ENCODE results near the gene MYRIP.

Gene MYRIP

GRCh38 chr3:40012381-40012780, 203.0 kb downstream of the MYRIP start:
- H2AFZ ChIP-seq (ENCODE audit: low read length) = no peak overlapping the region
- no peaks in the 10 kb centered on the region for H3K9me3 ChIP-seq (replicated peaks in 1 of 2; ENCODE audit: control insufficient read depth in 2 of 2, insufficient read depth in 1 of 2, low read depth in 1 of 2, low read length in 2 of 2)
- no peak overlapping the region for H3K4ac ChIP-seq (ENCODE audit: low read length)
- H2BK120ac ChIP-seq (ENCODE audit: low read depth, low read length) = no peak overlapping the region
- no peaks in the 10 kb centered on the region for H3K27me3 ChIP-seq (ENCODE audit: control insufficient read depth in 3 of 3, insufficient read depth in 3 of 3, low read depth in 1 of 3, low read length in 3 of 3)
- no peak overlapping the region for H3K27ac ChIP-seq (replicated peaks; ENCODE audit: low read length)
- H2BK5ac ChIP-seq (ENCODE audit: low read length) = no peak overlapping the region
- no peak overlapping the region for H4K8ac ChIP-seq (ENCODE audit: low read depth, low read length)
- no peaks in the 10 kb centered on the region for H3K36me3 ChIP-seq (replicated peaks in 1 of 2; ENCODE audit: control insufficient read depth in 2 of 2, insufficient read depth in 2 of 2, low read length in 2 of 2)
- H3K4me1 ChIP-seq (ENCODE audit: control insufficient read depth in 2 of 2, insufficient read depth in 1 of 2, low read depth in 1 of 2, low read length in 2 of 2) = no peaks in the 10 kb centered on the region
- no peak for DNase-seq (ENCODE audit: low spot score)
- no peaks in the 10 kb centered on the region for H3K79me1 ChIP-seq (ENCODE audit: low read depth, low read length)
- no CpG with 5 or more reads among the region's 3 CpGs for WGBS, 2 donors (ENCODE audit: extremely low coverage in 2 of 2, insufficient read length in 2 of 2, insufficient replicate concordance in 1 of 2)
- H3K23ac ChIP-seq (ENCODE audit: low read depth, low read length, poor library complexity) = no peak overlapping the region
- H3K14ac ChIP-seq (ENCODE audit: low read length) = no peak overlapping the region
- no peak overlapping the region for H2BK15ac ChIP-seq (ENCODE audit: low read length)
- H2AK5ac ChIP-seq (ENCODE audit: low read depth, low read length) = no peak overlapping the region
- no peak overlapping the region for H3K9ac ChIP-seq (ENCODE audit: low read depth, low read length, poor library complexity)
- no peak overlapping the region for H4K91ac ChIP-seq (ENCODE audit: low read depth, low read length, poor library complexity)
- H3K4me3 ChIP-seq (ENCODE audit: low read length in 2 of 2) = no peak overlapping the region
- H3K4me2 ChIP-seq (ENCODE audit: insufficient read depth, low read length, poor library complexity, severe bottlenecking) = no peak overlapping the region
- H3K18ac ChIP-seq (ENCODE audit: low read length) = no peak overlapping the region
- H2BK12ac ChIP-seq (ENCODE audit: low read length) = no peak overlapping the region

GRCh38 chr3:40016391-40016790, 207.0 kb downstream of the MYRIP start:
- DNase-seq (ENCODE audit: low spot score) = no peak
- Histone ChIP-seq H3K4me1 (ENCODE audit: control insufficient read depth in 2 of 2, insufficient read depth in 1 of 2, low read depth in 1 of 2, low read length in 2 of 2) (no peaks in the 10 kb centered on the region), H3K4me2 (ENCODE audit: insufficient read depth, low read length, poor library complexity, severe bottlenecking) (no peak overlapping the region), H2AFZ (ENCODE audit: low read length) (no peak overlapping the region), H3K36me3 (replicated peaks in 1 of 2; ENCODE audit: control insufficient read depth in 2 of 2, insufficient read depth in 2 of 2, low read length in 2 of 2) (no peaks in the 10 kb centered on the region), H2BK15ac (ENCODE audit: low read length) (no peak overlapping the region), H4K8ac (ENCODE audit: low read depth, low read length) (no peak overlapping the region), H3K27ac (replicated peaks; ENCODE audit: low read length) (no peak overlapping the region), H2BK12ac (ENCODE audit: low read length) (no peak overlapping the region), H2BK5ac (ENCODE audit: low read length) (no peak overlapping the region), H3K23ac (ENCODE audit: low read depth, low read length, poor library complexity) (no peak overlapping the region), H3K27me3 (ENCODE audit: control insufficient read depth in 3 of 3, insufficient read depth in 3 of 3, low read depth in 1 of 3, low read length in 3 of 3) (no peaks in the 10 kb centered on the region), H3K9ac (ENCODE audit: low read depth, low read length, poor library complexity) (no peak overlapping the region), H3K9me3 (replicated peaks in 1 of 2; ENCODE audit: control insufficient read depth in 2 of 2, insufficient read depth in 1 of 2, low read depth in 1 of 2, low read length in 2 of 2) (no peaks in the 10 kb centered on the region), H3K14ac (ENCODE audit: low read length) (no peak overlapping the region), H2BK120ac (ENCODE audit: low read depth, low read length) (no peak overlapping the region), H2AK5ac (ENCODE audit: low read depth, low read length) (no peak overlapping the region), H4K91ac (ENCODE audit: low read depth, low read length, poor library complexity) (no peak overlapping the region), H3K4ac (ENCODE audit: low read length) (no peak overlapping the region), H3K18ac (ENCODE audit: low read length) (no peak overlapping the region), H3K4me3 (ENCODE audit: low read length in 2 of 2) (no peak overlapping the region), H3K79me1 (ENCODE audit: low read depth, low read length) (no peaks in the 10 kb centered on the region)
- no CpG with 5 or more reads among the region's 3 CpGs for whole genome bisulfite sequencing, 2 donors (ENCODE audit: extremely low coverage in 2 of 2, insufficient read length in 2 of 2, insufficient replicate concordance in 1 of 2)

- DNase-seq (ENCODE audit: low spot score) = no peak
- Histone ChIP-seq H3K18ac (ENCODE audit: low read length) (no peak overlapping the region), H2BK5ac (ENCODE audit: low read length) (no peak overlapping the region), H3K4me2 (ENCODE audit: insufficient read depth, low read length, poor library complexity, severe bottlenecking) (no peak overlapping the region), H2AFZ (ENCODE audit: low read length) (no peak overlapping the region), H3K14ac (ENCODE audit: low read length) (no peak overlapping the region), H2BK120ac (ENCODE audit: low read depth, low read length) (no peak overlapping the region), H3K27ac (replicated peaks; ENCODE audit: low read length) (no peak overlapping the region), H2BK15ac (ENCODE audit: low read length) (no peak overlapping the region), H3K79me1 (ENCODE audit: low read depth, low read length) (no peaks in the 10 kb centered on the region), H4K91ac (ENCODE audit: low read depth, low read length, poor library complexity) (no peak overlapping the region), H3K4me3 (ENCODE audit: low read length in 2 of 2) (no peak overlapping the region), H3K36me3 (replicated peaks in 1 of 2; ENCODE audit: control insufficient read depth in 2 of 2, insufficient read depth in 2 of 2, low read length in 2 of 2) (no peaks in the 10 kb centered on the region), H2AK5ac (ENCODE audit: low read depth, low read length) (no peak overlapping the region), H4K8ac (ENCODE audit: low read depth, low read length) (no peak overlapping the region), H3K23ac (ENCODE audit: low read depth, low read length, poor library complexity) (no peak overlapping the region), H3K9me3 (replicated peaks in 1 of 2; ENCODE audit: control insufficient read depth in 2 of 2, insufficient read depth in 1 of 2, low read depth in 1 of 2, low read length in 2 of 2) (no peaks in the 10 kb centered on the region), H3K9ac (ENCODE audit: low read depth, low read length, poor library complexity) (no peak overlapping the region), H2BK12ac (ENCODE audit: low read length) (no peak overlapping the region), H3K4me1 (ENCODE audit: control insufficient read depth in 2 of 2, insufficient read depth in 1 of 2, low read depth in 1 of 2, low read length in 2 of 2) (peaks cover 0 to 3% of the 10 kb centered on the region in 2 donors), H3K27me3 (ENCODE audit: control insufficient read depth in 3 of 3, insufficient read depth in 3 of 3, low read depth in 1 of 3, low read length in 3 of 3) (no peaks in the 10 kb centered on the region), H3K4ac (ENCODE audit: low read length) (no peak overlapping the region)
- WGBS, 2 donors (ENCODE audit: extremely low coverage in 2 of 2, insufficient read length in 2 of 2, insufficient replicate concordance in 1 of 2) = no CpG with 5 or more reads among the region's 2 CpGs
These were observed 209.0 kb downstream of the MYRIP start for GRCh38 chr3:40018369-40018768.

GRCh38 chr3:40019376-40019775, 210.0 kb downstream of the MYRIP start:
- no CpG with 5 or more reads among the region's 3 CpGs for WGBS, 2 donors (ENCODE audit: extremely low coverage in 2 of 2, insufficient read length in 2 of 2, insufficient replicate concordance in 1 of 2)
- Histone ChIP-seq H2BK120ac (ENCODE audit: low read depth, low read length) (no peak overlapping the region), H2AFZ (ENCODE audit: low read length) (no peak overlapping the region), H3K36me3 (replicated peaks in 1 of 2; ENCODE audit: control insufficient read depth in 2 of 2, insufficient read depth in 2 of 2, low read length in 2 of 2) (no peaks in the 10 kb centered on the region), H3K14ac (ENCODE audit: low read length) (no peak overlapping the region), H4K8ac (ENCODE audit: low read depth, low read length) (no peak overlapping the region), H3K4me2 (ENCODE audit: insufficient read depth, low read length, poor library complexity, severe bottlenecking) (no peak overlapping the region), H3K4me3 (ENCODE audit: low read length in 2 of 2) (no peak overlapping the region), H3K18ac (ENCODE audit: low read length) (no peak overlapping the region), H4K91ac (ENCODE audit: low read depth, low read length, poor library complexity) (no peak overlapping the region), H3K23ac (ENCODE audit: low read depth, low read length, poor library complexity) (no peak overlapping the region), H3K4ac (ENCODE audit: low read length) (no peak overlapping the region), H2BK5ac (ENCODE audit: low read length) (no peak overlapping the region), H3K9me3 (replicated peaks in 1 of 2; ENCODE audit: control insufficient read depth in 2 of 2, insufficient read depth in 1 of 2, low read depth in 1 of 2, low read length in 2 of 2) (no peaks in the 10 kb centered on the region), H2AK5ac (ENCODE audit: low read depth, low read length) (no peak overlapping the region), H3K4me1 (ENCODE audit: control insufficient read depth in 2 of 2, insufficient read depth in 1 of 2, low read depth in 1 of 2, low read length in 2 of 2) (peaks cover 0 to 3% of the 10 kb centered on the region in 2 donors), H3K27me3 (ENCODE audit: control insufficient read depth in 3 of 3, insufficient read depth in 3 of 3, low read depth in 1 of 3, low read length in 3 of 3) (no peaks in the 10 kb centered on the region), H3K27ac (replicated peaks; ENCODE audit: low read length) (no peak overlapping the region), H3K79me1 (ENCODE audit: low read depth, low read length) (no peaks in the 10 kb centered on the region), H2BK12ac (ENCODE audit: low read length) (no peak overlapping the region), H2BK15ac (ENCODE audit: low read length) (no peak overlapping the region), H3K9ac (ENCODE audit: low read depth, low read length, poor library complexity) (no peak overlapping the region)
- no peak for DNase-seq (ENCODE audit: low spot score)
